PC-9 (cell line): ENCODE results near the gene DNAAF5.

ENCODE experiments used
- EZH2 ChIP-seq: fragments of 200-600 bp; sonication (generic); IDR thresholded peaks from 2 replicates; pipeline ENCODE4 v1.8.0; 2017; ENCODE audit warnings: antibody characterized with exemption, low read depth
- TF ChIP-seq, protein P1 (sequence below): fragments of 200-600 bp; sonication (generic); conservative IDR thresholded peaks from 2 replicates; pipeline ENCODE4 v1.6.1; 2017; ENCODE audit warnings: mixed run types, antibody characterized with exemption, mild to moderate bottlenecking, moderate library complexity

DNA sequence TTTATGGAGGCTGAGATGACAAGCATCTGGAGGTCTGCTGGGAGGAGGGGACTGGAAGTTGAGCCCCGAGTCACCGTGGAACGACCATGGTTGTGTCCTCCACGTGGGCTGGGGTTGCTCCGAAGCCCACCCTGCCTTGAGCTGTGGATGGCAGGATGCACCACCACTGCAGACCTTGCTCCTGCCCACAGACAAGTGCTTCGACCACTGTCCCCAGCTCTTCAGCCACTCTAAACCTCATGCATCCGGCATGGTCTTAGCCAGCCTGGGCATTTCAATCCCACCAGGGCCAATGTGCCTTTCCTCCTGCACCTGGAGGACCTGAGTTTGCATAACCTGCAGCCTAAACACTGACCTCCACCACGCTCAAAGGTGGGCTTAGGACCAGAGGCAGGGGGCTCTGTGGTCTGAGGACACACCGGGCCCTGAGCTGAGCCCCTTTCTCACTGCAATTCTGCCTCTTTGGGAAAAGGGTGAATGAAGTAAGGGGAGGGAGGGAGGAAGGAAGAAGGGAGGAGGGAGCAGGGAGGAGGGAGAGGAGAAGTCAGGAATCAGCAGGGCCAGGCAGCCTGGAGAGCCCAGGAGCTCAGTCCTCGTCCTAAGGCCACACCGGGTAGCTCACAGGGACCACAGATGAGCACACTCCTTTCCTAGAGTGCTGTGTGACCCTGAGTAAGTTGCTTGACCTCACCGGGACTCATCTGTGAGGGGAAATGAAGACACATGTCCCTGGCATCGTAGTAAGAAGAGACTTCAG, 44.8 kb upstream of the DNAAF5 start:
- TF ChIP-seq, protein P1, sequence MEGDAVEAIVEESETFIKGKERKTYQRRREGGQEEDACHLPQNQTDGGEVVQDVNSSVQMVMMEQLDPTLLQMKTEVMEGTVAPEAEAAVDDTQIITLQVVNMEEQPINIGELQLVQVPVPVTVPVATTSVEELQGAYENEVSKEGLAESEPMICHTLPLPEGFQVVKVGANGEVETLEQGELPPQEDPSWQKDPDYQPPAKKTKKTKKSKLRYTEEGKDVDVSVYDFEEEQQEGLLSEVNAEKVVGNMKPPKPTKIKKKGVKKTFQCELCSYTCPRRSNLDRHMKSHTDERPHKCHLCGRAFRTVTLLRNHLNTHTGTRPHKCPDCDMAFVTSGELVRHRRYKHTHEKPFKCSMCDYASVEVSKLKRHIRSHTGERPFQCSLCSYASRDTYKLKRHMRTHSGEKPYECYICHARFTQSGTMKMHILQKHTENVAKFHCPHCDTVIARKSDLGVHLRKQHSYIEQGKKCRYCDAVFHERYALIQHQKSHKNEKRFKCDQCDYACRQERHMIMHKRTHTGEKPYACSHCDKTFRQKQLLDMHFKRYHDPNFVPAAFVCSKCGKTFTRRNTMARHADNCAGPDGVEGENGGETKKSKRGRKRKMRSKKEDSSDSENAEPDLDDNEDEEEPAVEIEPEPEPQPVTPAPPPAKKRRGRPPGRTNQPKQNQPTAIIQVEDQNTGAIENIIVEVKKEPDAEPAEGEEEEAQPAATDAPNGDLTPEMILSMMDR: no peak
- no peak for TF ChIP-seq EZH2
